HG03025 (cell line): ENCODE measurements around the gene MYT1.

Source experiments
- ATAC-seq: cut with Tn5 transposase; IDR thresholded peaks from one replicate; pipeline ENCODE4 v1.9.1; 2021; ENCODE audit warnings: mild to moderate bottlenecking, moderate library complexity; ENCODE audit not compliant: unreplicated experiment, low FRiP score

Gene MYT1

DNA sequence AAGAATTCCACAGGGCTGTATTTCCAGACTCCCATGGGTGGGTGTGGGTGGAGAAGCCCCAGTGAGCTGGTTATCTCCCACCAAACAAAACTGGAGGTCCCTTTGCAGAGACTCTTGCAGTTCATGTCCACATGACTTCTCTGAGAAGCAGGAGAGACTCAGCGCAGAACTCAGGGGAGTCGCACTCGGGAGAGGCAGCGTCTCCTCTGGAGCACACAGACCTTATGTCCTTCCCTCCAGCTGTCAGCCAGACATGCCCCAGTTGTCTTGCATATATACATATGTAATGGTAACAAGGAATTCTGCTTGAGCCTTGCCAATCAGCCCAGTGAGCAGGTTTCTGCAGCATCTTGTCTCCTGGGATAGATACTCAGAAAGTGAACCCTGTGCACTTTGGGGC lies 23.8 kb downstream of the MYT1 start:
- ATAC-seq, result no peak

DNA sequence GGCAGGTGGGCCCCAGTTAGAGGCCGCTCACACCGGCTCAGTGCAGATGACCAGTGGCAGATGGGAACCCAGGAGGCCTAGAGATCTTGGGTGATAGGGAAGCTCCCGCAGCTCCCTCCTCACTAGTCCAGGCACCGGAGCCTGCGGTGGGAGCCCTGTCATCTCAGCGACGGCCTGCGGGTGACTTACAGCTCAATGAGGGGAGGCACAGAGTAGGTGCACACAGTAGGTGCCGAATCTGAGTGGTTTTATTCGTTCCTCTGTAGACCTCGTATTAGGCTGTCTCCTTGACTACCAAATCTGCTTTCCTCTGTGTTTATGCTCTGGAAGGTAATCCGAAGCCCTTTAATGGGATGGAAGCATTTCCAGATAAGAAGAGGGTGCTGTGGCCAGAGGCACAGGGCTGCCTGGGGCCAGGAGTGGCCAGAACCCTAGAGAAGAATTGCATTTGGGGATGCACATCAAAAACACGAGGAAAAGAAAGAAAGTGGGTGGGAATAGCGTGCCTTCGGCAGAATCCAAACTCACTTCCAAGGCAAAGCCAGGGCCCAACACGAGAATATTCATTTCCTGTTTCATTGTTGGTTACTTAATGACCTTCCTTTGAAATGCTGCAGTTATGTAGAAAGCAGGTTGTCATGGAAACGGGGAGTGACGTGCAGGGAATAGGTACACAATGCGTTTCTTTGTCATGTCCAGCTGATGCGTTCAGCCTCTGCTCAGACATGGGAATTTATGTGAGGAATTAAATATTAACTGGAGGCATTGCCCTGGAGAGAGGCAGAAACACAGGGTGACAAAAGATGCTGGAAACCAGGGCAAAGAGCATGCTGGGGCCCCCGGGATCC lies 24.7 kb downstream of the MYT1 start:
- ATAC-seq, result no peak

DNA sequence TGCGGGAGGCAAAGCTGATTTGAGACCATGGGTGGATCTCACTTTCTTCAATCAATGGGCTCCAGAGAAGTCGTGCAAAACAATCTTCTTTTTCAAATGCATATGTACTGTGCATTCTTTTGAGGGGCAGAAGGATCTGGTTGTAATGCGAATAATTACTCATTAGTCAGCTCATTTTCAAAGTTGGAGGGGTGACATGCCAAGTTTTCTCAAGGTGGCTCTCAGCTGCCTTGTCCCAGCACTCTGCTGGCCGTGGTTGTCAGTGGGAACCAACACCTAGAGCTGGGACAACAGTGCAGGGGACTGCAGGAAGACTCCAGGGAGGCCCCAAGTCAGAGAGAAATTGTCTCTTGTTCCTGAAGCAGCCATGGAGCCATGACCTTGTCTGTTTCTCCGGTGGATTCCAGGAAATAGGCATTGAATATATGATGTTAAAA lies 25.3 kb downstream of the MYT1 start:
- ATAC-seq, result no peak

DNA sequence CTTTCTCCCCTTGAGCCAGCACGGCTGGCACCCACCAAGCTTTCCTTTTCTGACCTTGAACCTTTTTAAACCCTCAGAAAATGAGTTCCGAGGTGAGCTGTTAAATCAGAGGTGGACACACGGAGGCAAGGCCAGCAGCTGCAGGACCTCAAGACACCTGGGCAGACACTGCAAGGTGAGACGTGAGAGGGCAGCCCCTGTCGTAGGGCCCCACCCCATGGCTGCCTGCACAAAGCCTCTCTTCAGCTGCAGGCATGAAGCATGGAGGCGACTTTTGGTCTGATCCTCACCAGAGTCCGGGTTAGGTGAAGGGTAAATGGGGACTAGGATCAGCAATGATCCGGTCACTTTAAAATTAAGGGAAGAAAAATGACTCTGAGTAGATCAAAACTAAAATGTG lies 25.7 kb downstream of the MYT1 start:
- ATAC-seq, result no peak

DNA sequence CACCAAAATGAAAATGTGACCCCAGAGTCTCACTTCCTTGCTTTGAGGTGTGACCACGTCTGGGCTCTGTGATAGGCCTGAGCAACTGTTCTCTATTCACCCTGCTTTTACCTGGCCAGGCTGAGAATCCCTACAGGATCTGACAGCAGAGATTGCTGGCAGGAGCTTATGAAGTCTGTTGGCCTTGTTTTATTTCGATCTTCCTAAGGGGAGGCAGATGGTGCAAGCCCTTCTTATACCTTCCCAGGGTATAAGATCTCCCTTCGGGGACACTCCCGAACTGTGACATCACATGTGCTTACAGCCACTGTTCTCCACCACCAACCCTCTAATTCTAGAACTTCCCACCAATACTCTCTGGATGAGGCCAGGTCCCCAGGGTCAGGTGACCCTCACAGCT lies 26.8 kb downstream of the MYT1 start:
- ATAC-seq, result no peak

DNA sequence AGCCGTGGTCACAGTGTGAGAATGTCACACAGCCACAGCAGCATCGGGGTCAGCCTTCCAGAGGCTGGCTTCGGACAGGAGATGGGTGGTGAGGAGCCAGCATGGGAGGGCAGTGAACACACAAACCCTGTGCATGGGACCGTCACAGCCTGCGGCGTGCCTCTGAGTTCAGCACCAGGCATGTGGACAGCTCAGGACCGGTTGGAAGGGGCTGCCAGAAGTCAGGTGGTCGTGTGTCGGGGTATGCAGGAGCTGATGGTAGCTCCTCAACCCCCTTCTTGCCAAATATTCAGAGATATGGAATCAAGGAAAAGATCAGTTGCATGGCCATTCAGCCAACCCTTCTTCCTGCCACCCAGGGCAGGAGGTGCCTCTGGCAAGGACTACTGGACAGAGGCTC lies 28.2 kb downstream of the MYT1 start:
- ATAC-seq, result no peak

DNA sequence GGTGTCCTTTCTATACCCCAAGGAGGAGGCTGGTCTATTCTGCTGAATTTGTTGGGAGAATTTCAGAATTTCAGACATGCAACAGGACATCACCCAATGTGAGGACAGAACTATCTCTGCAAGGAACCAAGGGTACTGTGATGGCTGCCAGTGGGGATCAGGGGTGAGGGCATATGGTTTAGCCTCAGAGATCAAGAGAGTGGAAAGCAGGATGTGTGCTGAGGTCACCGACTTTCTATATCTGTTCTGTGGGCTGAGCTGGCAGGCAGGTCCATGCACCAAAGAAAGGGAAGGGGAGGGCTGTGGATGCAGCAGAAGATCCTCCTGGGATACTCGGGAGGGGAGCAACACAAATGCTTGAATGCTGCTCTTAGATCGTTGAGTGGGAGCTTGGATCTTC lies 28.8 kb downstream of the MYT1 start:
- ATAC-seq, result no peak

DNA sequence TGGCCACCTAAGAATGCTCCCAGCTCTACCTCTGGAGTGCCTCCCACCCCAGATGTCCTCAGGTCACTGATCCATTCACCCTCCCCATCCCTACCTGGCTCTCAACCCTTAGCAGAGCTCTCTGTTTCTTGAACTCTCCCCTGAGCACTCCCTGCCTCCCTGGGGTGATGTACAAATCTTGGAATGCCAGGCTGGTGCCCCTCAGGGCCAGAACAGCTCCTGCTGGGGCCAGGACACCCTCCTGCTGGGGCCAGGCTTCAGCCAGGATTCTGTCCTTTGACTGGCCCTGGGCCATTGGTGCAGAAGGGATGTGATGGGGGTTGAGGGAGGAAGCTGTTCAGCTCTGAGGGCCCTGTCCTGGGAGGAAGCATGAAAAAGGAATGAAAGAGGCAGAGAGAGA lies 30.0 kb downstream of the MYT1 start:
- ATAC-seq, result no peak

DNA sequence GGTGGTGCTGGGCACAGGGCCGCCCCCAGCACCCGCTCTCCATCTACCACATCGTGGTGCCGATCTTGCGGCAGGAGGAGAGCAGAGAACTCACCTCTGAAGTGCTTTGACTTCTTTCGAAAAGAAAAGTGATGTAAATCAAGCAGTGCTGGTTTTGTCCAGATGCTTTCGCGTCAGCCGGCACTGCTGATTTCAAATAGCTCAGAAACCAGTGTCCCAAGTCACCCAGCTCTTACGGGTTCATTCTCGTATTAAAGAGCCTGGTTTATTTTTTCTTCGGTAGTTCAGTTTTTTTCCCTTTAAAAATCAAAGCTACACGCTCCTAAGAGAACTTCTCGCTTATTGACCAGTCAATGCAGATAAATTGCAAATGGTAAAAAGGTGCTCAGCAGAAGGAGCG lies 32.1 kb downstream of the MYT1 start:
- ATAC-seq, result no peak

DNA sequence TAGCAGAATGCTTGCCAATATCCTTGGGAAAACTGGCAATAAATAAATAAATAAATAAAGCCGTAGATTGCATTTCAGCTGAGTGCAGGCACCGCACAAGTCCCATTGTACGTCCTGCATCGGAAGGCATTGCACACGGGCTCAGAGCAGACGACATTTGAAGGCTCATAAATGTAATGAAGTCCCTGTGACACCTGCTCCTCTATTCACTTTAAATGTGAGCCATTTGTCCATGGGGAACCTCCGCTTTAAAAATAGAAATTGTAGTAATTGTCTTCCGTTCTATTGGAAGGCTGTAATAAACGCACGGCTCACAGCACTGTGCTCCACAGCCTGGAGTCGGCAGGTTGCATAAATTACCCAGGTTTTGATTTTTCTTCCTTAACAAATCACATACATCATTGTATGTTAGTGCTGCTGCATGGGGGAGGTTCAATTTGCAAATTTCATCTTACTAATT lies 32.6 kb downstream of the MYT1 start:
- ATAC-seq, result no peak

DNA sequence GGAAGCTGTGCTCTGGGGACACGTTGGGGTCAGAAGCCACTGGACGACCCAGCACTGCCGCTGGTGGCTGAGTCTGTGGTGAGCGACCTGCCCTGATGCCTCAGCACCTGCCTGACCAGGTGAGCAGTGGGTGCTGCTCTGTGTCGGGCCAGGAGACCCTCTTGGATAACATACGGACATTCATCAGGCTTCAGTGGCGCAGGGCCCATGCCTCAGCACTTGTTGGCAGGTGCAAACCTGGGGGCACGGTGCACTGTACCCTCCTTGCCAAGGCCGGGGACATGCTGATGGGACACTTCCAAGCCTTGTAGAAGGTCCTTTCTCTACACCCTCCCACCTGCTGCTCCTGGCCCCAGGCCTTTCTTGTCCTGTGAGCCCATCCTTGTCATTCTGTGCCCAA lies 34.1 kb downstream of the MYT1 start:
- ATAC-seq, result no peak

DNA sequence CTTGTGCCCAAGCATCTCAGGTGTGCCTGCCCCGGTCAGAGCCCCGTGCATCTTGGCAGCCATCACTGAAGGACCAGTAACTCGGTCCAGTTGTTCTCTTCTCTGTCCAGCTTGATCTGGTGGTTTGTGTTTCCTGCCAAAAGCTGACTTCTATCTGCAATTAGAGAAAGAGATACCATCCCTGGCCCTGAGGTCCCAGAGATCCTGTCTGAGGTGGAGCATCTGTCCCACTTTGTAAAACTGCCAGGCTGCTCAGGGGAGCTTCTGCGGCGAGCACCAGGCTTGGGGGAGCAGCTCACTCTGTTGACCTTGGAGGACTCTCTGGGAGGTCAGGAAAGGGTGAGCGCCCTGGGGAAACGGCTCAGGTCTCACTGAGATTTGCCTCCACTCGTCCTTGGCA lies 35.1 kb downstream of the MYT1 start:
- ATAC-seq, result no peak

DNA sequence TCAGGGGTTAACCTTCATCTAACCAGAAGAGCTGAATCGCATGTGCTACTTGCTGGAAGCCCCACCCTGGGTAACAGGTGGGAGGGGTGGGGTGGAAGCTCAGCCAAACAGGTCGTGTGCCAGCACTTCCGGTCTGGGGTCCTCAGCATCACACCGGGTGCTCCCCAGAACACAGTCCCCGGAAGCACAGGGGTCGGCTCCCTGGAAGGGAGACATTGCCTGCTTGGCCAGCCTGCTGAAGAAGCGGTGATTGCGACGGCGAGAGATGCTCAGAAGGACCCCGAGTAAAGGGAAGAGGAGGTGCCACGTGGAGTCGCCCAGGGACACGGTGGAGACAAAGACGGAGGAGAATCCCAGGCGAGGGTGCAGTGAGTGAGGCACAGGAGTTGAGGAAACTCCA lies 36.5 kb downstream of the MYT1 start:
- no peak for ATAC-seq

DNA sequence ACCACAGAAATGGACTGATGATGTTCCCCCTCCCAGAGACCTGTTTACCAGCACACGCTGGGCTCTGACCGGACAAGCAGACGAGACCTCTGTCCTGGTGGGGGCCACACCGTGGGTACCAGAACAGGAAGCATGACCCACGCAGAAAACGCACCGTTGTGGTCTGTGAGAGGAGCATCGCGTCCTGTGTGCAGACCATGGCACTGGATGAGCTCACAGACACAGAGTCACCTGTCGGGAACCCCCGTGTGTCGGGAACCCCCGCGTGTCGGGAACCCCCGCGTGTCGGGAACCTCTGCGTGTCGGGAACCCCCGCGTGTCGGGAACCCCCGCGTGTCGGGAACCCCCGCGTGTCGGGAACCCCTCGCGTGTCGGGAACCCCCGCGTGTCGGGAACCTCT lies 37.4 kb downstream of the MYT1 start:
- ATAC-seq, result no peak

DNA sequence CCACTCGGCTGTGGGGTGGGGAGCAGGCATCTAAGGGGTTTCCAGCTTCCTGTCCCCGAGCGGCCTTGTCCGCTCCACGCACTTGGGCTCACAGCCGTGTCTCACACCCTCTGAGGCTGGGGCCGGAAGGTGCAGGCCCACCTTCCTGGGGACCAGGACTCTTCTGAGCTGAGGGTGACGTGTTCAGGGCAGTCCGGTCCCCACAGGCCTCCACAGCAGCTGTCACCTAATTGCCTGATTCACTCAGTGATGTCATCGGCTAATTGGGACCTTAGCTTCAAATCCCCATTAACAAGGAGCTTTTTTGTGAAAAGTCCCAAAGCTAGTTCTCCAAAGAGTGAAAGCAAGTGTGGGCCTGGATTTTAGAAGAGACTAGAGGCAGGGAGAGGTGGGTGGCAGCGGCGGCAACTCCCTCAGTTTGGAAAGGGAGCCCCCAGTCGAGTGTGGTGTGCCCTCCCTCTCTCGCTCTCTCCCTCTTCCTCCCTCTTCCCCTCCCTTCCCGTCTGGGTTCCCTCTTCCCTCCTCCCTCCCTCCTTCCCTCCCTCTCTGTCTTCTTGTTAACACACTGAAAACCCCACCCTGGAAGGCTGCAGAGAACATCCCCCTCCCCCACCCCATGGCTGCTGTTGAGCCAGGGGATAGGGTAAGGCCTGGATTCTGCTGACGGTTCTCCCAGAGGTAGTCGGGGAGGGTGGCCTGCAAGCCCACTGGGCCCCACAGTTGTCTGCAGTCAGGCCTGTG lies 39.0 kb downstream of the MYT1 start:
- no peak for ATAC-seq

DNA sequence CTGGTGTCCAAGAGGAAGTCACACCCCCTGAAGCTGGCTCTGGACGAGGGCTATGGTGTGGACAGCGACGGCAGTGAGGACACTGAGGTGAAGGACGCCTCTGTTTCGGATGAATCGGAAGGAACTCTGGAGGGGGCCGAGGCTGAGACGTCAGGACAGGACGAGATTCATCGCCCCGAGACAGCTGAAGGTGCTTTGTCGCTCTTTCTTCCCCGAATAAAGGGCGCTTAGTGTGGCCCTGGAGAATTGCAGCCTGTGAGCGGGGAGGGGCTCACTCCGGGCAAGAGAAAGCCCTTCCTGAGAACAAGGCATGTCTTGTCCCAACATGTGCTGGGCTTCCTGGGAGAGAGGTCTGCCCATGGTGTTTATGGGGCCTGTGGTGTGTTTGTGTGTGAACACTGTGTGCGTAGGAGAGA lies 41.4 kb downstream of the MYT1 start:
- ATAC-seq, result no peak

DNA sequence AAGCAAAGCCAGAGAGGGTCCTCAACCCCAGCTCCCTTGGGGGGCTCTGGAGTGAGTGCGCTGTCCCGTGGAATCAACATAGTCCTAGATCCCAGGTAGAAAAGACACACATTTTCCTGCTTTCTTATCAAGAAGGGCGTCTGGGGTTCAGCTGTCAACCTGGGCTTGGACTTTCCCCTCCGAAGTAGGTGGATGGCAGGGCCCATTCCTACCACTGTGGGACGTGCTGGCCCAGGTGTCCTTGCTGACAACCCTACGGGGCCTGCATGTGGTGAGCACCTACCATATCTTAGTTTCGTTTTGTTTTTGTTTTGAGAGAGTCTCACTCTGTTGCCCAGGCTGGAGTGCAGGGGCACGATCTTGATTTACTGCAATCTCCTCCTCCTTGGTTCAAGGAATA lies 42.4 kb downstream of the MYT1 start:
- no peak for ATAC-seq

DNA sequence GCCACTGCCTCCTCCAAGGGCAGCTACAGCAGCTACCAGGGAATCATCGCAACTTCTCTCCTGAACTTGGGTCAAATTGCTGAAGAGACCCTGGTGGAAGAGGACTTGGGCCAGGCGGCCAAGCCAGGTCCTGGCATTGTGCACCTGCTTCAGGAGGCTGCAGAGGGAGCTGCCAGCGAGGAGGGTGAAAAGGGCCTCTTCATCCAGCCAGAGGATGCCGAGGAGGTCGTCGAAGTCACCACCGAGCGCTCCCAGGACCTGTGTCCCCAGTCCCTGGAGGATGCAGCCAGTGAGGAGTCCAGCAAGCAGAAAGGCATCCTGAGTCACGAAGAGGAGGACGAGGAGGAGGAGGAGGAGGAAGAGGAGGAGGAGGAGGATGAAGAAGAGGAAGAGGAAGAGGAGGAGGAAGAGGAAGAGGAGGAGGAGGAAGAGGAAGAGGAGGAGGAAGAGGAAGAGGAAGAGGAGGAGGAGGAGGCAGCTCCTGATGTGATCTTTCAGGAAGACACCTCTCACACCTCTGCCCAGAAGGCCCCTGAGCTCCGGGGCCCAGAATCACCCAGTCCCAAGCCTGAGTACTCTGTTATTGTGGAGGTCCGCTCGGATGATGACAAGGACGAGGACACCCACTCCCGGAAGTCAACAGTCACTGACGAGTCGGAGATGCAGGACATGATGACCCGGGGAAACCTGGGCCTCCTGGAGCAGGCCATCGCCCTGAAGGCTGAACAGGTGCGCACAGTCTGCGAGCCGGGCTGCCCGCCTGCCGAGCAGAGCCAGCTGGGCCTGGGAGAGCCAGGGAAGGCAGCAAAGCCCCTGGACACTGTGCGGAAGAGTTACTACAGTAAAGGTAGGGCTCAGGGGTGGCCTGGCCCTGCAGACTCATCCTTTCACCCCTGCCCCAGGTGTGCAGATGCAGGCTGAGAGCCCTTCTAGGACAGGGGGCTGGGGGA lies 43.7 kb downstream of the MYT1 start:
- ATAC-seq, result no peak

DNA sequence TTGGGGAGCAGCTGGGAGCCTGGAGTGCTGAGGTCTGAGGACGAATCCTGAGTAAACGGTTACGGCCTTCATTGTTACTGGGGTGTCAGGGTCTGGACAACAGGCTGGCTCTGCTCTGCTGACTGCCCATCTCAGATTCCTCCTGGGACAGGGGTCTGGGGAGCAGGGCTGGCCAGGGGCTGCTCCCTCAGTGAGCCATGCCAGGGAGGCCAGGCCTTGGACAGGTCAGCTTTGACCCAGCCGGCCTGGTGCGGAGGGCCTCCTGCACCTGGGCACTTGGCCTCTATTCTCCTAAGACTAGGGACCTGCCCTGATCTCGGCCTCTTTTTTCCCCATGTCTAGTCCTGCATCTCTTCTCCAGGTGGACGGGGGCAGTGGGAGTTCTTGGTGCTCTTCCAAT lies 44.9 kb downstream of the MYT1 start:
- ATAC-seq, result no peak

DNA sequence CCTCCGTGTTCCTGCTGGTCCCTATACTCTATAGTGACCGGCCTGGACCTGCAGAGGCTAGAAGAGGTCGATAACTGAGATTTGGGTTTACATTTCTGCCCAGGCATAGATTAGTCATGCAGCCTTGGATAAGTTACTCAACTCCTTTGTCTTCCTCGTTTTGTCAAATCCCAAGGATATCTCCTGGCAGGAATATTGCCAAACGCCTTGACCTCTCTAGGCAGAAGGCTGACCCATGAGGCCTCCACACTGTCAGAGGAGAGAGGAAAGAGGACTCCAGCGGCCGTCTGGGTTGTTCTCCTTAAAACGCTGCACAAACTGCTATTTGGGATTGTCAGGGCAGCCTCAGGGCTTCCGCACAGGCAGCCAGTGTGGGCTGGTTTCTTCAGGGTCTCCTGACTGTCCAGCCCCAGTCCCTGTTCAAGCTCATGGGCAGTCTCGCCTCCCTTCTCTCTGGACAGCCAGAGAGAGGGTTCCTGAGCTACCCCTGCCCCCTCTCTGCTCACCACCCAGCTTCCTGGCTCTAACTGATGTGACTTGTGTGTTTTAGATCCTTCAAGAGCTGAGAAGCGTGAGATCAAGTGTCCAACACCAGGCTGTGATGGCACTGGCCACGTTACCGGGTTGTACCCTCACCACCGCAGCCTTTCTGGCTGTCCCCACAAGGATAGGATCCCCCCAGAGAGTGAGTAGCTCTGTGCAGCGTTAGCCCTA lies 46.6 kb downstream of the MYT1 start:
- no peak for ATAC-seq
